HepG2 (cell line): ENCODE measurements around the gene TRAF5. TPM values are rescaled to one million over a fixed set of nuclear protein-coding genes. Genes with fewer than 3 reads are reported as not detected.

Source experiments
- ATAC-seq: fragments of 200-7000 bp; cut with Tn5 transposase; 3 replicates; pipeline ENCODE4 v1.9.1; 2020; ENCODE audit warnings: mild to moderate bottlenecking, moderate library complexity
- BruUV-seq: library from RNA; stranded (reverse); fragments of 400-500 nt; replicated peaks from 2 replicates; lab custom pipeline; 2021; lab: Mats Ljungman, UMichigan
- CTCF ChIA-PET: fragments of 300-600 bp; formaldehyde crosslinking; extraction: SDS; loops from one replicate; lab custom pipeline; 2021; ENCODE audit warnings: low total read pairs, inconsistent platforms, low intra/inter-chr PET ratio; lab: Yijun Ruan, JAX
- POLR2A ChIA-PET: fragments of 350-600 bp; sonication (Branson Sonifier 250); formaldehyde crosslinking; loops from one replicate; lab custom pipeline; 2020; ENCODE audit warnings: antibody characterized with exemption, inconsistent platforms; lab: Yijun Ruan, JAX
- DNase-seq: peaks from one replicate; pipeline ENCODE4 v3.0.0-alpha.2; 2015; ENCODE audit warnings: low spot score
- FAIRE-seq: peaks from 3 replicates; lab custom pipeline; 2011; peaks lifted over from hg19 to GRCh38; lab: Jason Lieb, UNC
- H2AFZ ChIP-seq: one replicate; pipeline ENCODE4 v1.6.1; 2011; ENCODE audit warnings: low read length, inconsistent platforms
- H3K27ac ChIP-seq: fragments of 300-600 bp; 3 replicates; pipeline ENCODE4 v1.8.0; 2011; ENCODE audit warnings: mixed run types, mild to moderate bottlenecking, mixed read lengths, low read length, inconsistent platforms; ENCODE audit not compliant: insufficient read depth; ENCODE audit errors: extremely low read length
- H3K27me3 ChIP-seq, 2 experiments: fragments of 200-600 bp in 1 of 2; 2 replicates in 1 of 2; 3 replicates in 1 of 2; pipeline versions ENCODE4 v1.6.0 to v1.8.0; 2011; ENCODE audit warnings: low read length in 2 of 2, mild to moderate bottlenecking in 2 of 2, moderate library complexity in 2 of 2, inconsistent platforms in 1 of 2; ENCODE audit not compliant: insufficient read depth in 2 of 2, control insufficient read depth in 1 of 2
- H3K36me3 ChIP-seq, 2 experiments: fragments of 200-600 bp in 1 of 2; replicated peaks in 1 of 2; 2 replicates in 1 of 2; 3 replicates in 1 of 2; pipeline versions ENCODE4 v1.5.1 to v1.8.0; 2011; ENCODE audit warnings: low read length in 2 of 2, inconsistent platforms in 1 of 2; ENCODE audit not compliant: insufficient read depth in 2 of 2, control insufficient read depth in 1 of 2
- H3K4me1 ChIP-seq: 2 replicates; pipeline ENCODE4 v1.5.1; 2012; ENCODE audit warnings: low read length, inconsistent platforms; ENCODE audit not compliant: insufficient read depth
- H3K4me2 ChIP-seq: 2 replicates; pipeline ENCODE4 v1.6.0; 2011; ENCODE audit warnings: low read depth, low read length, inconsistent platforms
- H3K4me3 ChIP-seq, 3 experiments: fragments of 200-600 bp in 1 of 3; sonication (generic), shearing (Covaris generic) in 1 of 3; replicated peaks in 1 of 3; 2 replicates each; pipeline ENCODE4 v1.5.1; 2011 to 2016; ENCODE audit warnings: low read length in 3 of 3, inconsistent platforms in 2 of 3, low read depth in 2 of 3, mild to moderate bottlenecking in 2 of 3, control low read depth in 1 of 3, mixed read lengths in 1 of 3; ENCODE audit not compliant: insufficient read depth in 1 of 3
- H3K79me2 ChIP-seq: one replicate; pipeline ENCODE4 v1.6.1; 2011; ENCODE audit warnings: low read length, inconsistent platforms; ENCODE audit not compliant: insufficient read depth
- H3K9ac ChIP-seq: 2 replicates; pipeline ENCODE4 v1.6.0; 2011; ENCODE audit warnings: mild to moderate bottlenecking, low read depth, low read length, inconsistent platforms; ENCODE audit not compliant: insufficient read depth
- H3K9me3 ChIP-seq: 2 replicates; pipeline ENCODE4 v1.5.1; 2012; ENCODE audit warnings: mild to moderate bottlenecking, low read length
- H4K20me1 ChIP-seq: 2 replicates; pipeline ENCODE4 v1.6.0; 2011; ENCODE audit warnings: inconsistent platforms, mild to moderate bottlenecking, low read length, moderate library complexity; ENCODE audit not compliant: insufficient read depth
- SIX4 ChIP-seq: sonication (generic); formaldehyde crosslinking; IDR thresholded peaks from 2 replicates; pipeline ENCODE4 v1.4.0; 2020; ENCODE audit warnings: missing genetic modification reagents
- ZNF614 ChIP-seq: IDR thresholded peaks from 2 replicates; pipeline ENCODE4 v1.6.1; 2018; ENCODE audit warnings: missing biosample characterization, missing genetic modification reagents, inconsistent platforms, borderline replicate concordance
- ZNF768 ChIP-seq: sonication (generic); formaldehyde crosslinking; IDR thresholded peaks from 2 replicates; pipeline ENCODE4 v1.4.0; 2020; ENCODE audit warnings: missing genetic modification reagents
- WGBS: methylation state at CpG from one replicate; pipeline ENCODE4 v1.1.6; 2017; ENCODE audit warnings: low lambda C conversion rate; 5-methylcytosine and 5-hydroxymethylcytosine counted together
- in situ Hi-C: cut with HindIII; loops from 2 replicates; pipeline ENCODE4 v1.10.0; 2017; ENCODE audit warnings: low pct_unique_long_range_greater_than_20kb; ENCODE audit not compliant: extremely low pct_ligation_motif_present
- intact Hi-C: fragments of 100-400 bp; cut with micrococcal nuclease; formaldehyde crosslinking; loops from one replicate; pipeline ENCODE4 v1.10.0; 2022; ENCODE audit not compliant: unreplicated experiment
- polyA plus RNA-seq, 8 experiments: library from polyadenylated mRNA; depleted of rRNA in 3 of 8; stranded (reverse) in 7 of 8; unstranded in 1 of 8; fragments of >200 nt; fragmentation: Illumina TruSeq in 4 of 8; extraction: Trizol in 4 of 8; gene quantifications; 2 replicates each; pipeline versions ENCODE4 v1.2.1 to v1.2.3, GENCODE V29; 2011 to 2016; ENCODE audit warnings: low read depth in 4 of 8, missing spikeins in 1 of 8, mixed read lengths in 1 of 8; ENCODE audit not compliant: insufficient read depth in 1 of 8
- total RNA-seq, 5 experiments: library from RNA; depleted of rRNA; stranded (reverse); fragments of >200 nt; fragmentation: Illumina TruSeq; extraction: Trizol; gene quantifications; 2 replicates each; pipeline ENCODE4 v1.2.3, GENCODE V29; 2016; ENCODE audit warnings: low read depth in 1 of 5
- TF ChIP-seq, protein P1 (sequence below): sonication (generic); formaldehyde crosslinking; IDR thresholded peaks from 2 replicates; pipeline ENCODE4 v1.4.0; 2020; ENCODE audit warnings: mild to moderate bottlenecking, missing genetic modification reagents
- TF ChIP-seq, protein P2 (sequence below): sonication (generic); formaldehyde crosslinking; IDR thresholded peaks from 2 replicates; pipeline ENCODE4 v1.9.0; 2021; ENCODE audit warnings: missing genetic modification reagents, mild to moderate bottlenecking, borderline replicate concordance
- TF ChIP-seq, protein P3 (sequence below): sonication (generic); IDR thresholded peaks from 2 replicates; pipeline ENCODE4 v1.6.1; 2016; ENCODE audit warnings: low read depth, borderline replicate concordance
- TF ChIP-seq, protein P4 (sequence below): sonication (generic); formaldehyde crosslinking; IDR thresholded peaks from 2 replicates; pipeline ENCODE4 v1.5.0; 2020; ENCODE audit warnings: mild to moderate bottlenecking, missing genetic modification reagents

The TRAF5 gene
- total and polyA plus RNA-seq, 2 of the 13 experiments (the other 11 are each of a cell fraction or from before 2014, with no cell fraction given), result 0.27 to 1.6 TPM

DNA sequence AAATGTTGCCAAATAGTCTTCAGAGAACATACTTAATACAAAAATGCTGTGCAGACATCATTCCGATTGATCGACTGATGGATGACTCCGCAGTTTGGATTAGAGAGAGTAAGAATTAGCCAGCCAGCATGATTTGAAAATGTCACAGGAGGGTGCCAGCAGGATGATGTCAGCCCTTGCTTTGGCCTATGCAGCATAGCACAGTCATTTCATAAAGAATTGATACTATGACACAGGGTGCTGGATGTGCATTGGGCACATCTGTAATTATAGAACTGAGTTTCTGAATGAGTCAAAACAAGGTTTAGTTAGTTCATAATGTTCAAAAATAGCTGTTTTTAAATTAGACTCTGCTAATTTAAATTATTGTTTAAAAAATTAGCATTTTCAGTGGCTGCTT, 21.6 kb upstream of the TRAF5 start (continued):
- TF ChIP-seq, protein P1, sequence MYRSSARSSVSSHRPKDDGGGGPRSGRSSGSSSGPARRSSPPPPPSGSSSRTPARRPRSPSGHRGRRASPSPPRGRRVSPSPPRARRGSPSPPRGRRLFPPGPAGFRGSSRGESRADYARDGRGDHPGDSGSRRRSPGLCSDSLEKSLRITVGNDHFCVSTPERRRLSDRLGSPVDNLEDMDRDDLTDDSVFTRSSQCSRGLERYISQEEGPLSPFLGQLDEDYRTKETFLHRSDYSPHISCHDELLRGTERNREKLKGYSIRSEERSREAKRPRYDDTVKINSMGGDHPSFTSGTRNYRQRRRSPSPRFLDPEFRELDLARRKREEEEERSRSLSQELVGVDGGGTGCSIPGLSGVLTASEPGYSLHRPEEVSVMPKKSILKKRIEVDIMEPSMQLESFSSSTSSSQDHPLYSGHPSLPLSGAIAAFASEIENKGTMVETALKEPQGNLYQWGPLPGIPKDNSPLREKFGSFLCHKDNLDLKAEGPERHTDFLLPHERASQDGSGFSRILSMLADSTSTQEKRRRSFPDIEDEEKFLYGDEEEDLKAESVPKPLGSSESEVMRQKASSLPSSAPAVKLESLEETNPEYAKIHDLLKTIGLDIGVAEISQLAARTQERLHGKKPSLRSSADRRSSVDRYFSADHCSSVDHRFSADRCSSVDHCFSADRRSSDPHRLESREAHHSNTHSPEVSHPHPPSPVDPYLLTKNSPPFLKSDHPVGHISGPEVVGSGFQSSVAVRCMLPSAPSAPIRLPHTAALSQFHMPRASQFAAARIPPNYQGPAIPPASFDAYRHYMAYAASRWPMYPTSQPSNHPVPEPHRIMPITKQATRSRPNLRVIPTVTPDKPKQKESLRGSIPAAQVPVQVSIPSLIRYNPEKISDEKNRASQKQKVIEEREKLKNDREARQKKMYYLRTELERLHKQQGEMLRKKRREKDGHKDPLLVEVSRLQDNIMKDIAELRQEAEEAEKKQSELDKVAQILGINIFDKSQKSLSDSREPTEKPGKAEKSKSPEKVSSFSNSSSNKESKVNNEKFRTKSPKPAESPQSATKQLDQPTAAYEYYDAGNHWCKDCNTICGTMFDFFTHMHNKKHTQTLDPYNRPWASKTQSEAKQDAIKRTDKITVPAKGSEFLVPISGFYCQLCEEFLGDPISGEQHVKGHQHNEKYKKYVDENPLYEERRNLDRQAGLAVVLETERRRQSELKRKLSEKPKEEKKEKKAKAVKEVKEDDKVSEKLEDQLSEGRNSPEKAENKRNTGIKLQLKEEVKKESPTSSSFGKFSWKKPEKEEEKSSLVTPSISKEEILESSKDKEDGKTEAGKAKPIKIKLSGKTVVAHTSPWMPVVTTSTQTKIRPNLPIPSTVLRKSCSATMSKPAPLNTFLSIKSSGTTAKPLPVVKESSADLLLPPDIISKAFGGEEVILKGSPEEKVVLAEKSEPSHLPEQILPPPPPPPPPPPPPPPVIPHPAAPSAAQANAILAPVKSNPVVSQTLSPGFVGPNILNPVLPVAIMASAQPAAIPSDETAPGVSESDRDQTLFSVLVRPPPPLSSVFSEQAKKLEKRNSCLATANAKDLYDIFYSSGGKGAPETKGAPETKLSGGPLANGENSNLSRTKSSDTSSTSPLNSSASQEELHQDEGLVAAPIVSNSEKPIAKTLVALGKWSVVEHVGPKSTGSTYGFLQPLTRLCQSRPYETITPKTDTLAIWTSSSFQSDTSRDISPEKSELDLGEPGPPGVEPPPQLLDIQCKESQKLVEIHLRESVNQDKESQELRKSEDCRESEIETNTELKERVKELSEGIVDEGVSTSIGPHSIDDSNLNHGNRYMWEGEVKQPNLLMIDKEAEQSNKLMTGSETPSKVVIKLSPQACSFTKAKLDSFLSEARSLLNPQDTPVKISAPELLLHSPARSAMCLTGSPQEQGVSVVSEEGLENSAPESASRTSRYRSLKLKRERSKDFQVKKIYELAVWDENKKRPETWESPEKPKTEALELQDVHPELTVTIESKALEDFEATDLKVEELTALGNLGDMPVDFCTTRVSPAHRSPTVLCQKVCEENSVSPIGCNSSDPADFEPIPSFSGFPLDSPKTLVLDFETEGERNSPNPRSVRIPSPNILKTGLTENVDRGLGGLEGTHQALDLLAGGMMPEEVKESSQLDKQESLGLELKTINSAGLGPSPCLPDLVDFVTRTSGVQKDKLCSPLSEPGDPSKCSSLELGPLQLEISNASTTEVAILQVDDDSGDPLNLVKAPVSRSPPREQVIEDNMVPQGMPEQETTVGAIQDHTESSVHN (CRISPR knock-in tag), result no peak

DNA sequence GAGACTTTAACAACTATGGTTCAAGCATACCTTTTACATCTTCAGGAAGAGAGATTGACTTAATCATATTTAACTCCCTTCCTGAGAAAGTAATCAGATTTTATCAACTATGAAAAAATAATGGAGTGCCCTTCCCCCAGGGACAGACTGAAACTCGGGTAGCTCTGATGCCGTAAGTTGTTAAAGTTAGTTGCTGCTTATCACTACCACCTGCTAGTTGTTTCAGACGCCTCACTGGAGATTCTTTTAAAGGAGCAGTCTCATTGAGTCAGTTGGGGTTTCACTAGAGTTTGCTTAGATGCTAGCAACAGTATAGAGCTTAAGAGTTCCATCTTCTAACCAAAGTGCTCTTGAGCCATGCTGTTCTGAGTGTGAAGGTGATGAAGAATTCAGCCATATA, 17.0 kb upstream of the TRAF5 start:
- Histone ChIP-seq H3K27me3 (no peaks in the 10 kb centered on the region), H3K27ac (no peak overlapping the region), H3K4me2 (no peak overlapping the region), H3K9me3 (no peaks in the 10 kb centered on the region), H2AFZ (no peak overlapping the region), H3K4me3 (no peak overlapping the region), H3K9ac (no peak overlapping the region), H4K20me1 (no peaks in the 10 kb centered on the region), H3K36me3 (peaks cover 7 to 29% of the 10 kb centered on the region in 2 experiments; a peak in 4 of 5 replicates), H3K79me2 (no peaks in the 10 kb centered on the region), H3K4me1 (no peaks in the 10 kb centered on the region)
- in situ Hi-C loops (no loop called here), intact Hi-C loops (no loop called here)
- FAIRE-seq (no peak), ATAC-seq (no peak), DNase-seq (no peak)
- ChIA-PET POLR2A (no interaction called here), CTCF (no interaction called here)
- no TSS peak for BruUV-seq
- 98% methylated on average over 3 of the region's 3 CpGs for WGBS
- TF ChIP-seq, protein P2, sequence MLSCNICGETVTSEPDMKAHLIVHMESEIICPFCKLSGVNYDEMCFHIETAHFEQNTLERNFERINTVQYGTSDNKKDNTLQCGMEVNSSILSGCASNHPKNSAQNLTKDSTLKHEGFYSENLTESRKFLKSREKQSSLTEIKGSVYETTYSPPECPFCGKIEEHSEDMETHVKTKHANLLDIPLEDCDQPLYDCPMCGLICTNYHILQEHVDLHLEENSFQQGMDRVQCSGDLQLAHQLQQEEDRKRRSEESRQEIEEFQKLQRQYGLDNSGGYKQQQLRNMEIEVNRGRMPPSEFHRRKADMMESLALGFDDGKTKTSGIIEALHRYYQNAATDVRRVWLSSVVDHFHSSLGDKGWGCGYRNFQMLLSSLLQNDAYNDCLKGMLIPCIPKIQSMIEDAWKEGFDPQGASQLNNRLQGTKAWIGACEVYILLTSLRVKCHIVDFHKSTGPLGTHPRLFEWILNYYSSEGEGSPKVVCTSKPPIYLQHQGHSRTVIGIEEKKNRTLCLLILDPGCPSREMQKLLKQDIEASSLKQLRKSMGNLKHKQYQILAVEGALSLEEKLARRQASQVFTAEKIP, result no peak
- TF ChIP-seq ZNF614 (CRISPR knock-in tag) (no peak), ZNF768 (CRISPR knock-in tag) (no peak), SIX4 (CRISPR knock-in tag) (no peak)
- TF ChIP-seq, protein P3, sequence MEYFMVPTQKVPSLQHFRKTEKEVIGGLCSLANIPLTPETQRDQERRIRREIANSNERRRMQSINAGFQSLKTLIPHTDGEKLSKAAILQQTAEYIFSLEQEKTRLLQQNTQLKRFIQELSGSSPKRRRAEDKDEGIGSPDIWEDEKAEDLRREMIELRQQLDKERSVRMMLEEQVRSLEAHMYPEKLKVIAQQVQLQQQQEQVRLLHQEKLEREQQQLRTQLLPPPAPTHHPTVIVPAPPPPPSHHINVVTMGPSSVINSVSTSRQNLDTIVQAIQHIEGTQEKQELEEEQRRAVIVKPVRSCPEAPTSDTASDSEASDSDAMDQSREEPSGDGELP, result no peak
- TF ChIP-seq, protein P4, sequence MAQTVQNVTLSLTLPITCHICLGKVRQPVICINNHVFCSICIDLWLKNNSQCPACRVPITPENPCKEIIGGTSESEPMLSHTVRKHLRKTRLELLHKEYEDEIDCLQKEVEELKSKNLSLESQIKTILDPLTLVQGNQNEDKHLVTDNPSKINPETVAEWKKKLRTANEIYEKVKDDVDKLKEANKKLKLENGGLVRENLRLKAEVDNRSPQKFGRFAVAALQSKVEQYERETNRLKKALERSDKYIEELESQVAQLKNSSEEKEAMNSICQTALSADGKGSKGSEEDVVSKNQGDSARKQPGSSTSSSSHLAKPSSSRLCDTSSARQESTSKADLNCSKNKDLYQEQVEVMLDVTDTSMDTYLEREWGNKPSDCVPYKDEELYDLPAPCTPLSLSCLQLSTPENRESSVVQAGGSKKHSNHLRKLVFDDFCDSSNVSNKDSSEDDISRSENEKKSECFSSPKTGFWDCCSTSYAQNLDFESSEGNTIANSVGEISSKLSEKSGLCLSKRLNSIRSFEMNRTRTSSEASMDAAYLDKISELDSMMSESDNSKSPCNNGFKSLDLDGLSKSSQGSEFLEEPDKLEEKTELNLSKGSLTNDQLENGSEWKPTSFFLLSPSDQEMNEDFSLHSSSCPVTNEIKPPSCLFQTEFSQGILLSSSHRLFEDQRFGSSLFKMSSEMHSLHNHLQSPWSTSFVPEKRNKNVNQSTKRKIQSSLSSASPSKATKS (CRISPR knock-in tag), result no peak
